GM19035 (cell line): ENCODE data around the gene PPP1R9A.

Experiments
- ATAC-seq: cut with Tn5 transposase; IDR thresholded peaks from one replicate; pipeline ENCODE4 v1.9.1; 2021; ENCODE audit not compliant: unreplicated experiment

Gene PPP1R9A

DNA sequence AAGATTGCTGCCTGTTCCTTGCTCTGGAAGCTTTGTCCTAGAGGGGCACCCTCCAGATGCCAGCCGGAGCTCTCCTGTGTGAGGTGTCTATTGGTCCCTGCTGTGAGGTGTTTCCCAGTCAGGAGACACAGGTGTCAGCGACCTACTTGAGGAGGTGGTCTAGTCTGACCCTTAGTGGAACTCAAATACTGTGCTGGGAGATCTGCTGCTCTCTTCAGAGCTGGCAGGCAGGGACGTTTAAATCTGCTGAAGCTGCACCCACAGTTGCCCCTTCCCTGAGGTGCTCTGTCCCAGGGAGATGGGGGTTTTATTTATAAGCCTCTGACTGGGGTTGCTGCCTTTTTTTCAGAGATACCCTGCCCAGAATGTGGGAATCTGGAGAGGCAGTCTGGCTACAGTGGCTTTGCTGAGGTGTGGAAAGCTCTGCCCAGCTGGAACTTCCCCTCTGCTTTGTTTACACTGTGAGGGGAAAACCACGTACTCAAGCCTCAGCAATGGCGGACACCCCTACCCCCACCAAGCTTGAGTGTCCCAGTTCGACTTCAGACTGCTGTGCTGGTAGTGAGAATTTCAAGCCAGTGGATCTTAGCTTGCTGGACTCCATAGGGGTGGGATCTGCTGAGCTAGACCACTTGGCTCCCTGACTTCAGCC is 119.2 kb downstream of the PPP1R9A start:
- ATAC-seq, result no peak

GRCh38 chr7:95027234-95027872 is 120.0 kb downstream of the PPP1R9A start:
- ATAC-seq, result no peak

DNA sequence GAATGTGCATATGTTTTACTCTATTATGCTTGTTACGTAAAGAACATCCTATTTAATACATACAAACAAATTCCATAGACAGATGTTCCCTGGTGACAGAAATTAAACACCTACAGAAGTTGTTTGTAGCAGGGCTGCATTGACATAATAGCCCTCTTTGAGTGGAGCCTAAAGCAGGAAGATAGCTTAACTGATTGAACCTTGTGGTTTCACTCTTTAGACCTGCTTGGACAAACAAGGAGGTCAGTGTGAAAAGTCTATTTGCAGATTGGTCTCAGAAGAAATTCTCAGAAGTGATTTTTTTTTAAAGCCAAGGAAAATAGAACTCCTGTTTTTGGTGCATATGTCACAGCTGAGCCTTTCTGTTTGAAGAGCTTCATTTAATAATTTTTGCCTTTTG is 121.3 kb downstream of the PPP1R9A start:
- ATAC-seq, result no peak

DNA sequence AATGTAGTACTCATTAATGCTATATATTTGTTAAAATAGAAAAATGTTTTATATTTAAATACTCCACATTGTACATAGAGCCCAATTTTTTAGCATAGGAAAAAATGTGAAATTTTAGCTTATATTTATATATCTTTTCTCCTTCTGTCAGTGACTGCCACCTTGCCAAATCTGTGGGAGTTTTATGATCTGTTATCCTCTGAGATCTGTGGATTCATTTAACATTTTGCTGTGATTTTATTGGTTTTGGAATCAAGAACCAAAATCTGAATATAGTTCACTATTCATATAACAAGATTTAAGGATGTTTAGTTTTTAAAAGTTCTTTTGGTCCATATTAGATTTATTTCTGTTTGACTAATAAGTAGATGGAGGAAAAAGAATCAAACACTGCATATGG is 127.9 kb downstream of the PPP1R9A start:
- ATAC-seq, result no peak

DNA sequence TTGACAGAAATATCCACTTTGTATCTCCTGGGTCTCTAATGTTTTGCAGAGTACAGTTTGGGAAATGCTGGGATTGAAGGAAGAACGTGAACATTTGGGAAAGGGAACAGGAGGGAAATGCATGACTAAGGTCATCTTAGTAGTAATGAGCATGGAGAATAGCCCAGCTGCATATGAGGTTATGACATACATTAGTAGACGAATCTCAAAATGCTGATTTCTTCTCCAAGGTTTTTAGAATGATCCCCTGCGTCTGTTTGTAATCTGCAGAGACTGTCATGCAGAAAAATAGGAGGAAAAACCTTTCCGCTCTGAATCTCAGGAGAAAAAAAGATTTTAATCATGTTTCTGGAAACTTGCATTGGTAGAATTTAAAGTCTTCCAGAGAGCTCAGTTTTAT is 133.6 kb downstream of the PPP1R9A start:
- no peak for ATAC-seq

DNA sequence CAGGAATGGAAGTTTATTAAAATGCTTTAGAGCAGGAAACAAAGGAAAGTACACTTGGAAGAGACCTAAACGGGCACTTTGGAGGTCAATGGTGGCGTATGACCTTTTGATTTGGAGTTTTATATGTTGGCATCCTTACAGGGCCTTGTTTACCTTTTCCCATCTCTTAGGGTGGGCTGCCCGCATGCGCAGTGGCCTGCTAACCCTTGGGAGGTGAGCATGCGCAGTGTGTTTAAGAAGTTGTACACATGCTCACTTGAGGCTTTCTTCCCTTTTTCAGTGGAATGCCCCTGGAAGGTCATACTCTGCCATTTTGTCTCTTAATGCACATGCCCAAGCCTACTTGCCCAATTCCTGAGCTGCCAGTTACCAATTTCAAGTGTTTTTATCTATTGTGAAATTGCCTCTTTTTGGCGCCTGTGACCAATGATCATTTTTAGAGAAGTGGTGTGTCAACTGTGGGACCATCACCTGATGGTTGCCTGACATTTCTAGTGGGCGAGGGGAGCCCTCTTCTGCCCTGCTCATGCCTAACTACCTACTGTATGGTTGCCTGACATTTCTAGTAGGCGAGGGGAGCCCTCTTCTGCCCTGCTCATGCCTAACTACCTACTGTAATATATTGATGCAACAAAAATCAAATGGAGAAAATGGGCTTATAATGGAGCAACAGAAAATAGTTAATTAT is 138.0 kb downstream of the PPP1R9A start:
- no peak for ATAC-seq

DNA sequence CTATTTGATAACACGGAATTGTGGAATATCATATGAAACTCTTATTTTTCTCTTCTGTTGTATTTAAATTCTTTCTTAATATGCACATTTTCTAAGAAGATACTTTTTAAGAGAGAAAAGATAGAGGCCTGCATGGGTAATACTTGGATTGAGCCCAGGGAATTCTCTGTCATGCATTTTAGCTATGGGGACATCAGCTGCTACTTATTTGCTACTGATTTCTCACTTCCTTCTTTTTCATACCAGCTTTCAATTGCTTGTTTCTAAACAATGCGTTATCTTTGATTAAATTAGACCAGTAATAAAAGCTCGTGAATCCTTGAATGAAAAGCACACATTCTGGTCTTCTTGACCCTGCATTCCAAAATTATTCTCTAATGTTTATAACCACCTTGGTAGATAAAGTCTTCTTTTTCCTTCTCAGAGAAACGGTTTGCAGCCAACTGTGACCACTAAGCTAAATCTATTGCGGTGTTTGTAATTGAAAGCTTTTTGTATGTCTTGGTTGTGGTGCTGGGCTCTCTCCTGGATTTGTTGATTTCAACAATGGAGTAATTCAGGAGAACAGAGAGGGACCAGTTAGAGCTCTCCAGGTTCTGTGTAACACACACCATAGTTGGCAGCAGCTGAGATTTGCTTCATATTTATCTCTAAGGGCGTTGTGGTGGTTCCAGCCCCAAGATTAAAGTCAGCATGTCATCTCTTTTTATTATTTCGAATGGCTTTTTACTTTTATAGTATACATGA is 139.3 kb downstream of the PPP1R9A start:
- ATAC-seq, result no peak

DNA sequence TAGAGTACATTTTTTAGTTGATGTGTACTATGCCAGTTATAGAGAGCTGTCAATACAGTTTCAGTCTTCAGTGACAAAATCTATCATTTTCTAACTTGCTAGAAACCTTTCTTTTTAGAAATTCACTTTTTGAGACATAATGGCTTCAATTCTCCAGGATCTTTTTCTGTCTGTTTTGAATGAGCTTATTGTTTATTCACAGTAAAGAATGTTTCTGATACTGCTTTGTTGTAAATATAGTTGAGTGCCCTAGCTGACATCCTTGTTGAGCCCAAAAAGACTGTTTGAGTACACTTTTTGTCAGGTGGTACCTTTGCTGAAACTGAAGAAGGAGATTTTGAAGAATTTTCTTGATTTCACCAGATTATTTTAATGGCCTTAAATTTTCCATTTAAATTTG is 139.9 kb downstream of the PPP1R9A start:
- ATAC-seq, result no peak

GRCh38 chr7:95052566-95053094 is 145.2 kb downstream of the PPP1R9A start:
- no peak for ATAC-seq

- no peak for ATAC-seq
These were observed 147.0 kb downstream of the PPP1R9A start for GRCh38 chr7:95054386-95054785.

DNA sequence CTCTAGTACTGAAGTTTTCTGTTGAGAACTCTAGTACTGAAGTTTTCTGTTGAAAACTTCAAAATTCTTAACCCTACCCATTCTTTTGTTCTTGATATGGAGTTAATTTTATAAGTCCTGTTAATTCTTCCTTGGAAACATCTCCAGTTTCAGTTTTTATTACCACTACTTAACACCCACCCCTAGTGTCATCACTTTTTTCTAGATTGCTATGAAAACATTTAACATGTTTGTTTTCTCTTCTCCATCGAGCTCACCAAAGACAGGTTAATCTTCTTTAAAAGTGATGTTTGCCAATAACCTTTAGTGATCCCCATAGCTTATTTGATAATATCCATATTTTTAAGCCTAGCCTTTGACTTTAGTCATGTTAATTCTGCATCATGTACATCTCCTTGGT is 147.9 kb downstream of the PPP1R9A start:
- ATAC-seq, result no peak

DNA sequence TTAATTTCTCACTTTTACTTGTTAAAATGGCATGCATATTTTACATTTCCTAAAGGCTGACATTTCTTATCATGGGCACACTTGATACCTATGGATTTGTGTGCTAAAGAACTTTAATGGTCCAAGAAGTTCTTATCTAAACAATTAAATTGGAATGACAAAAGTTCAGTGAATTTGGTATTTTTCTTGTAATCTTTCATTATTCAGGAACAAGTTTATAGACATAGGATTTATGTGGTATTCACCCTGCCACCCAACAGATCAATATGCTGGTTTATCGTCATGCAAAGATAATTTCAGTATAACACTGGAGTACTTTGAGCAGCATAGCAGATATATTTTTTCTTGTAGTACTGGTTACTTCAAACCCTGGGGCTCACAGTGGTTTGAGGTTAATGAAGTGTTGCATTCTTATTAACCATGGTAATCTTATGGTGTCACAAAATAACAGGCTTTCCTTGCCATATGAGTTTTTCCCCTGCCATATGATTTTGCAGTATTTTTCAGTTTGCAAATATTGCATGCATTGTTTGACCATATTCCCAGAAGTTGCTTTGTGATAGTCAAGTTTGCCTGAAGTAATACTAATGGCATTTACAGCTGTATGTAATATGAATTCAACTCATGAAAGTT is 148.8 kb downstream of the PPP1R9A start:
- ATAC-seq, result no peak

- no peak for ATAC-seq
These were observed 149.5 kb downstream of the PPP1R9A start for GRCh38 chr7:95056901-95057300.

GRCh38 chr7:95059842-95060313 is 152.5 kb downstream of the PPP1R9A start:
- no peak for ATAC-seq

DNA sequence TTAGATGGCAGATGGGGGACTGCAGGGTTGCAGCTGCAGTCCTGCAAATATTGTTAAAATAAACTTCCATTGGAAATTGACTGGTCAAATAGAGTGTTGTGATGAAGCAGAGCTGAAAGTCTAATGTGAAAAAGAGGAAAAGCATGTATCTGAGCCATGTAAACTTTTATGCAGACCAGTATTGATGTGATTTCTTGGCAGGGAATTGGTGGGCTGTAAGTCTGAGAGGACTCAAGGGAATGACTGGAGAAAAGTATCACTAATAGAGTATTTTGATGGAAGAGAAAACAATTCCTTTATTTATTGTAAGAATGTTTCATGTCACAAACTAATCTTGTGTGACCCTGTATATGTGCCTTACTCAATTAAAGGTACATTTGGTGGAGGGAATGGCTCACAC is 155.5 kb downstream of the PPP1R9A start:
- no peak for ATAC-seq

DNA sequence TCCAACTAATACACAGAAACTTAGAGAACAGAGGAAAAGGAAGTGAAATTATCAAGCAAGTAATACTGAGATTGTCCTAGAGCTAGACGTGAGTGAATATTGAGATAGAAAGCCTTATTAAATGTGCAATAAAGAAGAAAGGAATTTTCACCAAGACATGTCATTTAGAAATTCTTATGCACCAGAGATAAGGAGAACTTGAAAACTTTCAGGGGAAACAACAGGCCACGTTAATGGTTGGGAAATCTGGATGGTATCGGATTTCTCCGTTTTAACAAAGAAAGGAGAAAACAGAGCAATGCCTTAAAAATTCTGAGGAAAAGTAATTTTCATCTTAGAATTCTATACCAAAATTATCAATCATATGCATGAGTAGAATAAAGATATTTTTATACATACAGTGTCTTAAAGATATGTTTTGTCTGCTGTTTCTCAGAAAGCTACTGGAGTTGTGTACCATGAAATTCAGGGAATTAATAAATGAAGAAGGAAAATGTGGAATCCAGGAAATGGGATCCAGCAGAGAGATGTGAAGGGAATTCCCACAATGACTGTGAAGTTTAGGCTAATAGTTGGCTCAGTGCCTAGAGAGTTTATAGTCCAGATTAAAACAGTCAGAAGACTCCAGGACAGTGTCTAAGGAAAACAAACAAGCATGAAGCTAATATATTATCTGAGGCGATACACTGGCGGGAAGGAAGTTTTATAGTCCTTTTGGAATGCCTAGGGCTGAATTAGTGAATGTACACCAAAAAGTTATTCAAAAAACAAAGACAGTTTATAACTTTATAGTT is 159.5 kb downstream of the PPP1R9A start:
- ATAC-seq, result no peak

- ATAC-seq, result no peak
These were observed 181.3 kb downstream of the PPP1R9A start for GRCh38 chr7:95088536-95089215.

DNA sequence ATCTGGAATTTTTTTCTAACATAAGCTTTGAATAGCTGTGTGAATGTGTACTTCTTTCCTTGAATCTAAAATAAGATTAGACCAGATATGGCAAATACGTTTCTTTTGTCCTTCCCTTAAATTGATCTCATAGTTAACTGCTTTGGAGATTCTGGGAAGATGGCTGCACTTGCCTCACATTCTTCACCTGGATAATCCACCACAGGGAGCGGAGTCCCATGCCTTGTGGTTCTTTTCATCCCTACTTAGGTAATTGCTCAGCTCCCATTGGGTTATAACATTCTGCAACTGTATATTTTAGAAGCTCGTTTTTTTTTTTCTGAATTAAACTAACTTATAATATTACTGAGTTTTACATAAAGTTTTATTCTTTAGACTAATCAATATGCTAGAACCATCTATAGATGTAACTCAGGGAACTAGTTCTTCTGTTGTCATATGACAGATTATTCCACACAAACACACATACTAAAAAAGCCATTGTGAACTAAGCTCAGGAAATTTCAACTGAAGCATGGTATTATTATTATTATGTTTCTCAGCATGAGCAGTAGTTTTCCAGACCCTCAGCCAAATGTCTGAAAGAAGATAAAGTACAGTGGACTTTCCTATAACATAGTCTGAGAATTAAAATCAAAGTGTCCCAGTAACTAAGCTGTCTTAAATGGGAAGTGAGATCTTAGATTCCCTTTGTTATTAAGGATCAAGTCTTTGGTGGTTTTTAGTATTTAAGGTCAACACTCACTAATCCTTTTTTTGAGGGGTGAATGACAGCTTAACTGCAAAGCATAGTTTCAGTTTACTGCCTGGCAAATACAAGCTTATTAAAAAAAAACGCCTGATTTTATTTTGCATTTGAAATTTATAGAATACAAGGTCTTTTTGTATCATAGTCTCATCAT is 182.3 kb downstream of the PPP1R9A start:
- ATAC-seq, result no peak
